ENCODE results near the gene CERS4.
"Not testable (repeated sequence)": the region's sequence is repeated elsewhere in the genome, so short reads cannot be mapped to it uniquely, and the experiment has no call there.

The CERS4 gene

DNA sequence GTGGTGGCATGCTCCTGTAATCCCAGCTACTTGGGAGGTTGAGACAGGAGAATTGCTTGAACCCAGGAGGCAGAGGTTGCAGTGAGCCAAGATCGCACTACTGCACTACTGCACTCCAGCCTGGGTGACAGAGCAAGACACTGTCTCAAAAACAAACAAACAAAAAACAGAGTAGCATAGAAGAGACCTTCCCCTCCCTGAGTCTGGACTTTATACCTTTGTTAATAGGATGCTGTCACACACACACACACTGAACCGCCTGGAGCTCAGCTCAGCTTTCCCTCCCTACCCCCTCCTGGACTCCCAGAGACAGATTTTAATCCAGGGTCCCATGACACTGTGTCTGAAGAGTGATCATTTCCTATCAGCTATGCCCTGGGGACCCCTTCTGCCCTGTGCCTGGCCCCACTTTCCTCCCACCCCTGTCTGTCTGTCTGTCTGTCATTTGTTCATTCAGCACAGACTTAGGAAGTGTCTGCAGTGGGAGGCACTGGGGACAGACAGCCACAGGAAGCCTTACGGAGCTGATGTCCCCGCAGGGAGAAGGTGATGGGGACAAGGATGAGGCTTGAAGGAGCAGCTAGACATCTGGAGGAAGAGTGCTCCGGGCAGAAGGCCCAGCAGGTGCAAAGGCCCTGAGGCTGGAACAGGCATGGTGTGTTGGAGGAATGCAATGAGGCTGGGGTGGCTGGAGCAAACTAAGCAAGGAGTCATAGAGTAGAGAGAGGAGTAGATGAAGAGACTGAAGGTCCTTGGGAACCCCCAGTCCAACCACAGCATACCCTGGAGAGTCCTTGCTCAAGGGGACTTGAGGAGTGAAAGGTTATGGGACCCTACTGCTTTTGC is 4.9 kb downstream of the CERS4 start:
- TF ChIP-seq, protein P1, sequence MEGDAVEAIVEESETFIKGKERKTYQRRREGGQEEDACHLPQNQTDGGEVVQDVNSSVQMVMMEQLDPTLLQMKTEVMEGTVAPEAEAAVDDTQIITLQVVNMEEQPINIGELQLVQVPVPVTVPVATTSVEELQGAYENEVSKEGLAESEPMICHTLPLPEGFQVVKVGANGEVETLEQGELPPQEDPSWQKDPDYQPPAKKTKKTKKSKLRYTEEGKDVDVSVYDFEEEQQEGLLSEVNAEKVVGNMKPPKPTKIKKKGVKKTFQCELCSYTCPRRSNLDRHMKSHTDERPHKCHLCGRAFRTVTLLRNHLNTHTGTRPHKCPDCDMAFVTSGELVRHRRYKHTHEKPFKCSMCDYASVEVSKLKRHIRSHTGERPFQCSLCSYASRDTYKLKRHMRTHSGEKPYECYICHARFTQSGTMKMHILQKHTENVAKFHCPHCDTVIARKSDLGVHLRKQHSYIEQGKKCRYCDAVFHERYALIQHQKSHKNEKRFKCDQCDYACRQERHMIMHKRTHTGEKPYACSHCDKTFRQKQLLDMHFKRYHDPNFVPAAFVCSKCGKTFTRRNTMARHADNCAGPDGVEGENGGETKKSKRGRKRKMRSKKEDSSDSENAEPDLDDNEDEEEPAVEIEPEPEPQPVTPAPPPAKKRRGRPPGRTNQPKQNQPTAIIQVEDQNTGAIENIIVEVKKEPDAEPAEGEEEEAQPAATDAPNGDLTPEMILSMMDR (conservative IDR thresholded peaks at IDR 0.05), result no peak
- H3K27ac ChIP-seq, result no peak overlapping the region

DNA sequence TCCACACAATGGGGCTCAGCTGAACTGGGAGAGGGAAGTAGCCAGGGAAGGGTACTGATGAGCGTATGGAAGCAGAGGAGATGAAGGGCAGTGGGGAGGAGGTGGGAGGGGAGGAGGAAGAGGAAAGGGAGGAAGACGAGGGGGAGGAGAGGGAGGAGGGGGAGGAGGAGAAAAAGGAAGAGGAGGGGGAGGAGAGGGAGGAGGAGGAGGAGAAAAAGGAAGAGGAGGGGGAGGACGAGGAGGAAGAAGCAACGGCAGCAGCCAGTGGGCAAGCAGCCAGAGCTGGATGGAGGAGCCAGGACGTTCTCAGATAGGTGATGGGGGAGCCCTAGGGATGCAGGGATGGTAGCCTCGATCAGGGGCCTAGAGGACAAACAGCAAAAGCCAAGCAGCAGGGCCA is 5.6 kb downstream of the CERS4 start:
- H3K27ac ChIP-seq, result no peak overlapping the region
- TF ChIP-seq, protein P1 (conservative IDR thresholded peaks at IDR 0.05), result no peak

DNA sequence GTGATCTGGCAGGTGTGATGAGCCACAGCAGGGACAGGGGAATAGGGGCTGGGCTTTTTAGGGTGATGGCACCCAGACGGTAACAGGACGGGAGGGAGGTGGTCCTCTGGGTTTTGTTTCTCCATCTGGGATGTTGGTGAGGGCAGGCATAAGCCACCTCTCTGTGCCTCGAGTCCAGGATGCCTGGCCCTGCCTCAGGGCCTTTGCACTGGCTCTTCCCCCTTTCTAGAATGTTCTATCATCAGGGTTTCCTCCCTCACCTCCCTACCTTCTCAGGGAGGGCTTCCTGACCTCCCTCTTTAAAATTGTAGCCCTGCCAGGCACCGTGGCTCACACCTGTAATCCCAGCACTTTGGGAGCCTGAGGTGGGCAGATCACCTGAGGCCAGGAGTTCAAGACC is 6.6 kb downstream of the CERS4 start:
- no peak overlapping the region for H3K27ac ChIP-seq
- TF ChIP-seq, protein P1 (conservative IDR thresholded peaks at IDR 0.05), result no peak

DNA sequence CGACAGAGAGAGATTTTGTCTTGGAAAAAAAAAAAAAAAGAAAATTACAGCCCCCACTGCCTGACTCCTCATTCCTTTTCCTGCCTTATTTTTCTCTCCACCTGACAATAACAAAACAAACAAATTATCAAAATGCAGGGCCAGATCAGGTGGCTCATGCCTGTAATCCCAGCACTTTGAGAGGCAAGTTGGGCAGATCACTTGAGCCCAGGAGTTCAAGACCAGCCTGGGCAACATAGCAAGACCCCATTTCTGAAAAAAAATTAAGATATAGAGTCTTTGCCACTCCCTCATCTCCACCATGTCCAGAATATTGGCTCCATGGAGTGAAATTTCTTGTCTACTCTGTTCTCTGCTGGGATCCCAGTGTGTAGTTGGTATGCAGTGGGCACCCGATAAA is 7.2 kb downstream of the CERS4 start:
- TF ChIP-seq, protein P1 (conservative IDR thresholded peaks at IDR 0.05), result no peak
- H3K27ac ChIP-seq, result no peak overlapping the region

DNA sequence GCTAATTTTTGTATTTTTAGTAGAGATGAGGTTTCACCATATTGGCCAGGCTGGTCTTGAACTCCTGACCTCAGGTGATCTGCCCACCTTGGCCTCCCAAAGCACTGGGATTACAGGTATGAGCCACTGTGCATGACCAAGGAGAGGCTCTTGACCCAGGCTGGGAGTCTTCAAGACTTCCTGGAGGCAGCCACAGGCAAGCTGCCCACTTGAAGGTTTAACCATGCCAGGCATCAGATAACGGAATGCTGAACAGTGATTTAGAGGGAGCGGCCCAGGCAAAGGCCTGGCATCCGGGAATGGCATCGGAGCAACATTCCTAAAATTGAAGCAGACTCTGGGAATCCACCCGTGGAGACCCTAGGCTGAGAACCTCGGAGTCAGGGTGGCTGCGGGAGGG is 9.0 kb downstream of the CERS4 start:
- H3K27ac ChIP-seq, result not testable (repeated sequence)

DNA sequence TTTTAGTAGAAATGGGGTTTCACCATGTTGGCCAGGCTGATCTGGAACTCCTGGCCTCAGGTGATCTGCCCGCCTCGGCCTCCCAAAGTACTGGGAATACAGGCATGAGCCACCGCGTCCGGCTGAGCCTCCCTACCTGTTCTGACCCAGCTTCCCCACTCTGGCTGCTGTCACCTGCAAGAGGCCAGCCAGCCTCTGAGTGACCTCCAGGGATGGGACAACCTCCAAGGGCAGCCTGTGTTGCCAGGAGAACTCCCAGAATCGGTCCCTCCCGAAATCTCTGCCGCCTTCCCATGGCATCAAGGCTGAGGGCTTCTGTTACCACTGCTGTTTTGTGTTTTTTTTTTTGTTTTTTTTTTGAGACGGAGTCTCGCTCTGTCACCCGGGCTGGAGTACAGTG is 11.3 kb downstream of the CERS4 start:
- peak overlapping the region; percentile 61 for H3K27ac ChIP-seq
- TF ChIP-seq, protein P1 (conservative IDR thresholded peaks at IDR 0.05), result no peak

DNA sequence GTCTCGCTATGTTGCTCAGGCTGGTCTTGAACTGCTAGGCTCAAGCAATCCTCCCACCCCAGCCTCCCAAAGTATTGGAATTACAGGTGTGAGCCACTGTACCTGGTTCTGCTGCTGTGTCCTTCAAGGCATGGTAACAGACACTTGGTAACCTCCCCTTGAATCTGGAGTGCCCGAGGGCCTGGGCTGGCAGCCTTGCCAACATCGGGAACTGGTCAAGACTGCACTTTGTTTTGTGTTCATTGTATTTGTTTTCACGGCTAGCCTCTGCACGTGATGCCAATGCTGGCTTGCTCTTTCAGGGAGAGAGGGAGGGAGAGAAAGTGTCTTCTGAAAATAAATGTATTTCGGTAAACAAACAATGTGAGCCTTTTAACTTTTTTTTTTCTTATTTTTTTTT is 12.0 kb downstream of the CERS4 start:
- peak overlapping the region; percentile 61 for H3K27ac ChIP-seq
- TF ChIP-seq, protein P1 (conservative IDR thresholded peaks at IDR 0.05), result no peak

DNA sequence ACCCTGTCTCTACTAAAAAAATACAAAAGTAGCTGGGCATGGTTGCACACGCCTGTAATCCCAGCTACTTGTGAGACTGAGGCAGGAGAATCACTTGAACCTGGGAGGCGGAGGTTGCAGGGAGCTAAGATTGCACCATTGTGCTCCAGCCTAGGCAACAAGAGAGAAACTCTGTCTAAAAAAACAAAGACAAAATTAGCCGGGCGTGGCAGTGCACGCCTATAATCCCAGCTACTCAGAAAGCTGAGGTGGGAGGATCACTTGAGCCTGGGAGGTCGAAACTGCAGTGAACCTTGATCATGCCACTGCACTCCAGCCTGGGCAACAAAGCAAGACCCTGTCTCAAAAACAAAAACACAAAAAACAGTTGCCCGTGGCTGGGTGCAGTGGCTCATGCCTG is 14.3 kb downstream of the CERS4 start:
- H3K27ac ChIP-seq, result not testable (repeated sequence)
